ENCODE results near the gene GLI1. TPM values are rescaled to one million over a fixed set of nuclear protein-coding genes. Genes with fewer than 3 reads are reported as not detected.
"Not testable (repeated sequence)": the region's sequence is repeated elsewhere in the genome, so short reads cannot be mapped to it uniquely, and the experiment has no call there.

Gene GLI1
- total RNA-seq, 4 donors from 2014 or later = 0.67 to 2.1 (median 1.3) TPM

- no peak for TF ChIP-seq POLR2A (IDR thresholded peaks at IDR 0.05)
- peak in 1 of 6 experiments; percentile 17 for TF ChIP-seq CTCF (IDR thresholded peaks at IDR 0.05)
- H3K9me3 ChIP-seq = no peaks in the 10 kb centered on the region
- H3K4me3 ChIP-seq = no peak overlapping the region
- no peaks in the 10 kb centered on the region for H3K27me3 ChIP-seq
- H3K27ac ChIP-seq = no peak overlapping the region
- no peak for DNase-seq
- H3K4me1 ChIP-seq = peaks cover 0 to 9% (median 3%) of the 10 kb centered on the region in 4 donors
- peaks cover 0 to 31% (median 0%) of the 10 kb centered on the region in 3 donors for H3K36me3 ChIP-seq
Measured at GRCh38 chr12:57491393-57492280, 32.1 kb downstream of the GLI1 start.

GRCh38 chr12:57495051-57495701 lies 35.6 kb downstream of the GLI1 start:
- not testable (repeated sequence) for H3K9me3 ChIP-seq, H3K4me3 ChIP-seq, H3K4me1 ChIP-seq, H3K27me3 ChIP-seq, H3K27ac ChIP-seq, DNase-seq
- peaks cover 0 to 48% (median 0%) of the 10 kb centered on the region in 3 donors for H3K36me3 ChIP-seq

- TF ChIP-seq CTCF (IDR thresholded peaks at IDR 0.05) = no peak
- TF ChIP-seq POLR2A (IDR thresholded peaks at IDR 0.05) = no peak
- Histone ChIP-seq H3K4me3 (no peak overlapping the region), H3K4me1 (no peaks in the 10 kb centered on the region), H3K27ac (no peak overlapping the region), H3K9me3 (no peaks in the 10 kb centered on the region), H3K36me3 (peaks cover 0 to 48% (median 0%) of the 10 kb centered on the region in 3 donors), H3K27me3 (no peaks in the 10 kb centered on the region)
- no peak for DNase-seq
Measured at GRCh38 chr12:57496822-57497221, 37.2 kb downstream of the GLI1 start.

GRCh38 chr12:57497223-57498131 lies 37.9 kb downstream of the GLI1 start:
- no peak for DNase-seq
- Histone ChIP-seq H3K4me1 (no peaks in the 10 kb centered on the region), H3K36me3 (peaks cover 0 to 50% (median 0%) of the 10 kb centered on the region in 3 donors), H3K4me3 (no peak overlapping the region), H3K9me3 (no peaks in the 10 kb centered on the region), H3K27ac (no peak overlapping the region), H3K27me3 (no peaks in the 10 kb centered on the region)
- TF ChIP-seq CTCF (IDR thresholded peaks at IDR 0.05) (no peak), POLR2A (IDR thresholded peaks at IDR 0.05) (no peak)

- H3K27ac ChIP-seq = no peak overlapping the region
- peaks cover 0 to 45% (median 0%) of the 10 kb centered on the region in 3 donors for H3K36me3 ChIP-seq
- DNase-seq = no peak
- TF ChIP-seq CTCF (IDR thresholded peaks at IDR 0.05) = no peak
- TF ChIP-seq POLR2A (IDR thresholded peaks at IDR 0.05) = no peak
- no peaks in the 10 kb centered on the region for H3K9me3 ChIP-seq
- no peak overlapping the region for H3K4me3 ChIP-seq
- no peaks in the 10 kb centered on the region for H3K27me3 ChIP-seq
- no peaks in the 10 kb centered on the region for H3K4me1 ChIP-seq
Measured at GRCh38 chr12:57498132-57498502, 38.5 kb downstream of the GLI1 start.

Measured in Peyer's patch (tissue), 4 donors.